ENCODE measurements around the gene RNF4. TPM values are rescaled to one million over a fixed set of nuclear protein-coding genes. Genes with fewer than 3 reads are reported as not detected.

RNF4 gene
- total RNA-seq, 1 donor from 2014 or later = 74.2 TPM

- TF ChIP-seq CTCF (conservative IDR thresholded peaks at IDR 0.05) = peak; percentile 63
- Mint-ChIP-seq H3K9me3 (no peaks in the 10 kb centered on the region), H3K27me3 (ENCODE audit: low read depth) (no peaks in the 10 kb centered on the region), H3K36me3 (ENCODE audit: low read depth) (no peaks in the 10 kb centered on the region), H3K4me1 (no peaks in the 10 kb centered on the region), H3K27ac (ENCODE audit: unreplicated experiment) (no peak overlapping the region), H3K4me3 (no peak overlapping the region)
- DNase-seq (ENCODE audit: low read depth, low spot score) = peak; percentile 57
Observed at GRCh38 chr4:2441393-2442174, 27.3 kb upstream of the RNF4 start.

- Mint-ChIP-seq H3K4me3 (no peak overlapping the region), H3K9me3 (no peaks in the 10 kb centered on the region), H3K4me1 (no peaks in the 10 kb centered on the region), H3K27me3 (ENCODE audit: low read depth) (no peaks in the 10 kb centered on the region), H3K27ac (ENCODE audit: unreplicated experiment) (no peak overlapping the region), H3K36me3 (ENCODE audit: low read depth) (no peaks in the 10 kb centered on the region)
- TF ChIP-seq CTCF (conservative IDR thresholded peaks at IDR 0.05) = no peak
- no peak for DNase-seq (ENCODE audit: low read depth, low spot score)
Observed at GRCh38 chr4:2442175-2442993, 26.5 kb upstream of the RNF4 start.

- H3K36me3 Mint-ChIP-seq (ENCODE audit: low read depth) = no peaks in the 10 kb centered on the region
- no peak overlapping the region for H3K4me3 Mint-ChIP-seq
- TF ChIP-seq CTCF (conservative IDR thresholded peaks at IDR 0.05) = no peak
- H3K9me3 Mint-ChIP-seq = no peaks in the 10 kb centered on the region
- DNase-seq (ENCODE audit: low read depth, low spot score) = no peak
- H3K4me1 Mint-ChIP-seq = no peaks in the 10 kb centered on the region
- no peak overlapping the region for H3K27ac Mint-ChIP-seq (ENCODE audit: unreplicated experiment)
- no peaks in the 10 kb centered on the region for H3K27me3 Mint-ChIP-seq (ENCODE audit: low read depth)
Observed at GRCh38 chr4:2443061-2443730, 25.7 kb upstream of the RNF4 start.

GRCh38 chr4:2443956-2444740, 24.8 kb upstream of the RNF4 start:
- DNase-seq (ENCODE audit: low read depth, low spot score) = no peak
- no peaks in the 10 kb centered on the region for H3K9me3 Mint-ChIP-seq
- peak overlapping the region; percentile 27 for H3K27ac Mint-ChIP-seq (ENCODE audit: unreplicated experiment)
- H3K4me3 Mint-ChIP-seq = no peak overlapping the region
- no peaks in the 10 kb centered on the region for H3K27me3 Mint-ChIP-seq (ENCODE audit: low read depth)
- H3K4me1 Mint-ChIP-seq = no peaks in the 10 kb centered on the region
- TF ChIP-seq CTCF (conservative IDR thresholded peaks at IDR 0.05) = no peak
- no peaks in the 10 kb centered on the region for H3K36me3 Mint-ChIP-seq (ENCODE audit: low read depth)

- TF ChIP-seq CTCF (conservative IDR thresholded peaks at IDR 0.05) = no peak
- Mint-ChIP-seq H3K4me1 (no peaks in the 10 kb centered on the region), H3K4me3 (no peak overlapping the region), H3K9me3 (no peaks in the 10 kb centered on the region), H3K27me3 (ENCODE audit: low read depth) (no peaks in the 10 kb centered on the region), H3K27ac (ENCODE audit: unreplicated experiment) (no peak overlapping the region), H3K36me3 (ENCODE audit: low read depth) (no peaks in the 10 kb centered on the region)
- no peak for DNase-seq (ENCODE audit: low read depth, low spot score)
Observed at GRCh38 chr4:2445130-2445529, 23.8 kb upstream of the RNF4 start.

Measured in neural crest cell (in vitro differentiated cells).